DMS79 (cell line): ENCODE measurements around the gene ELOVL6.
"Not testable (repeated sequence)": the region's sequence is repeated elsewhere in the genome, so short reads cannot be mapped to it uniquely, and the experiment has no call there.

Experiments
- DNase-seq: peaks from one replicate; lab custom pipeline; 2025; lab: John Stamatoyannopoulos, UW

ELOVL6 gene

GRCh38 chr4:110160618-110161017 is 37.8 kb downstream of the ELOVL6 start:
- no peak for DNase-seq

GRCh38 chr4:110159541-110159940 is 38.9 kb downstream of the ELOVL6 start:
- DNase-seq: no peak

GRCh38 chr4:110157580-110157979 is 40.8 kb downstream of the ELOVL6 start:
- DNase-seq: no peak

GRCh38 chr4:110157166-110157565 is 41.2 kb downstream of the ELOVL6 start:
- not testable (repeated sequence) for DNase-seq

GRCh38 chr4:110156442-110156841 is 42.0 kb downstream of the ELOVL6 start:
- no peak for DNase-seq

GRCh38 chr4:110155654-110156053 is 42.8 kb downstream of the ELOVL6 start:
- no peak for DNase-seq

GRCh38 chr4:110154582-110154981 is 43.8 kb downstream of the ELOVL6 start:
- no peak for DNase-seq

GRCh38 chr4:110152386-110152785 is 46.0 kb downstream of the ELOVL6 start:
- no peak for DNase-seq

- no peak for DNase-seq
Observed at GRCh38 chr4:110149089-110149488, 49.3 kb downstream of the ELOVL6 start.

GRCh38 chr4:110142461-110142860 is 56.0 kb downstream of the ELOVL6 start:
- no peak for DNase-seq

- no peak for DNase-seq
Observed at GRCh38 chr4:110139815-110140214, 58.6 kb downstream of the ELOVL6 start.

- DNase-seq: no peak
Observed at GRCh38 chr4:110139111-110139510, 59.3 kb downstream of the ELOVL6 start.

- no peak for DNase-seq
Observed at GRCh38 chr4:110138551-110138950, 59.9 kb downstream of the ELOVL6 start.

- DNase-seq: no peak
Observed at GRCh38 chr4:110137829-110138228, 60.6 kb downstream of the ELOVL6 start.

- no peak for DNase-seq
Observed at GRCh38 chr4:110135523-110135922, 62.9 kb downstream of the ELOVL6 start.

- no peak for DNase-seq
Observed at GRCh38 chr4:110135076-110135475, 63.3 kb downstream of the ELOVL6 start.

GRCh38 chr4:110134269-110134869 is 64.0 kb downstream of the ELOVL6 start:
- DNase-seq: no peak

- DNase-seq: no peak
Observed at GRCh38 chr4:110132816-110133719, 65.3 kb downstream of the ELOVL6 start.

GRCh38 chr4:110131916-110132315 is 66.5 kb downstream of the ELOVL6 start:
- DNase-seq: no peak

GRCh38 chr4:110130576-110131358 is 67.6 kb downstream of the ELOVL6 start:
- DNase-seq: no peak

GRCh38 chr4:110129544-110129943 is 68.9 kb downstream of the ELOVL6 start:
- DNase-seq: no peak

GRCh38 chr4:110128472-110128919 is 69.9 kb downstream of the ELOVL6 start:
- no peak for DNase-seq

- peak; percentile 76 for DNase-seq
Observed at GRCh38 chr4:110128029-110128428, 70.4 kb downstream of the ELOVL6 start.
